ENCODE measurements around the gene LIMS2.

The LIMS2 gene

GRCh38 chr2:127644066-127645025 lies 31.0 kb downstream of the LIMS2 start:
- DNase-seq: no peak

GRCh38 chr2:127643439-127644065 lies 31.8 kb downstream of the LIMS2 start:
- no peak for DNase-seq

GRCh38 chr2:127642706-127643438 lies 32.5 kb downstream of the LIMS2 start:
- no peak for DNase-seq

- peak in 3 of 4 experiments; percentile 18 to 40 (median 36) for DNase-seq
Measured at GRCh38 chr2:127641846-127642507, 33.4 kb downstream of the LIMS2 start.

GRCh38 chr2:127641133-127641532 lies 34.2 kb downstream of the LIMS2 start:
- no peak for DNase-seq

GRCh38 chr2:127640082-127641072 lies 35.0 kb downstream of the LIMS2 start:
- no peak for DNase-seq

- no peak for DNase-seq
Measured at GRCh38 chr2:127639111-127639474, 36.2 kb downstream of the LIMS2 start.

GRCh38 chr2:127638361-127639110 lies 36.8 kb downstream of the LIMS2 start:
- DNase-seq: no peak

- no peak for DNase-seq
Measured at GRCh38 chr2:127637725-127638252, 37.5 kb downstream of the LIMS2 start.

GRCh38 chr2:127637236-127637630 lies 38.1 kb downstream of the LIMS2 start:
- no peak for DNase-seq

GRCh38 chr2:127636248-127637235 lies 38.8 kb downstream of the LIMS2 start:
- DNase-seq: no peak

- DNase-seq: no peak
Measured at GRCh38 chr2:127635380-127636237, 39.7 kb downstream of the LIMS2 start.

- DNase-seq: no peak
Measured at GRCh38 chr2:127634626-127635379, 40.5 kb downstream of the LIMS2 start.

GRCh38 chr2:127634066-127634617 lies 41.2 kb downstream of the LIMS2 start:
- DNase-seq: no peak

GRCh38 chr2:127633556-127634065 lies 41.7 kb downstream of the LIMS2 start:
- no peak for DNase-seq

- DNase-seq: no peak
Measured at GRCh38 chr2:127632592-127633489, 42.5 kb downstream of the LIMS2 start.
